ENCODE results near the gene CLIP1. TPM values are rescaled to one million over a fixed set of nuclear protein-coding genes. Genes with fewer than 3 reads are reported as not detected.

CLIP1 gene
- total RNA-seq (ENCODE audit: low replicate concordance): 42.6 and 44.8 TPM in 2 replicates

DNA sequence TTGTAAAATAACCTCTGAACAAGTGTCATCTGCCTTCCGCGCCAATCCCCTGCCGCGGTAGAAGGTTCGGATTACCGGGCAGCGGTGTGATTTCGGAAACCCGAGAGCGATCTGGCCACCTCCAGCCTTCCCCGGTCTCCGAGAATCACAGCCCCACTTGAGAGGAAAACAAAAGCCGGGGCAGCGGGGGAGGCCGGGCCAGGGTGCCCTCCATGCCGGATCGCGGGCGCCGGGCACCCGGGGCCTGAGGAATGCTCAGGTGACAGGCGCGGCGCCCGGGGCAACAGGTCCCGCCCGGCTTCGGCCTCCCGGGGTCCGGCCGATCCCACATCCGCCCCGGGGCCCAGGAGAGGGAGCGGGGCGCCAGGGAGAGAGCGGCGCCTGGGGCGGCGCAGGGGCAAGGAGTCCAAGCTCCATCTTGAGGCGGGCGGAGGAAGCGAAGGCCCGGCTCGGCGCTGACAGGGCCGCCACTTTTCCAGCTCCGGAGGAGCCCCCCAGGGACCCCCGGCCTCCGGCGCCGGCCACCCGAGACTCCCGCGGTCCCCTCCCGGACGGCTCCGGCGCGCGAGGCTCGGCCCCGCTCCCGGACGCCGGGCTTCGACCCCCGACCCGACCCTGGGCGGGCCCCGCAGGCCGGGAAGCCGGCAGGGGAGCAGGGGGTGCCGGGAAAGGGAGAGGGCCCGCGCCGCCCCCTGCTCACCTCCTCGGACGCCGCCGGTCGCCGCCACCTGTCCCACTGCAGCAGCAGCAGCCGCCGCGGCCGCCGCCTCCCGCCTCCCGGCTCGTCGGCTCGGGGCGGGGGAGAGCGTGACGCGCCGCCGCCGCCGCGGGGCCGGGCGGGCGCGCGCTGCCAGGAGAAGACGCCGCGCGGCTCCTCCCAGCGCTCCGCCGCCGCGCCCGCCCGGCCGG is at the start of gene CLIP1:
TSS of gene CLIP1 (minus strand) at position 849 of the 909 bp plus-strand sequence. CDS start 42,217 bp downstream, outside the sequence.

DNA sequence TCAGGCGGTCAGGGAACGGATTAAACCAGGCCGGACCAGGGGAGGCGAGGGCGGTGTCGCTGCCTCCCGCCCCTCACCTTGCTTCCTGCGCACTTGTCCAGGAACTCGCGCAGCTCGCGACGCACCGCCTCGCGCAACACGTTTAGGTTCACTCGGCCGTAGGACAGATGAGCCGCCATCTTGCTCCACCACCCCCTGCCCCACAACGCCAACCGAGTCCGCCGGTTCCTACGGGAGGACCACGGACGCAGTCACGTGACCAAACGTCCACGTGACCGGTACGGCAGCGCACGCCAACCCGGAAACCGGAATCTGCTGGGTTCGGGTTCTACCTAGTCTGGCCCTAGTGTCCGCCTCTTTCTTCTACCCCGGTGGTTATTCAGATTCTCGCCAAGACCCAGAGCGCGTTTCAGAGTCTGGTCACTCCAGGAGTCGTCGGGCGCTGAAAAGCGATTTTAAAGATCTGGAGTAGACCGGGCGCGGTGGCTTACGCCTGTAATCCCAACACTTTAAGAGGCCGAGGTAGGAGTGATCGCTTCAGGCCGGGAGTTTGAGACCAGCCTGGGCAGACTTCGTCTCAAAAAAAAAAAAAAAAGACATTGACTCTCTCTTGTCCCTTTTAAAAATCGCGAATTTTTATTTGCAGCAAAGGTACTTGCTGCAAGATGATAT is 156.1 kb downstream of the CLIP1 start, which contains the start of gene VPS33A:
TSS of gene VPS33A (minus strand) at position 265 of the 672 bp plus-strand sequence. CDS start at position 179, 86 bp downstream.

DNA sequence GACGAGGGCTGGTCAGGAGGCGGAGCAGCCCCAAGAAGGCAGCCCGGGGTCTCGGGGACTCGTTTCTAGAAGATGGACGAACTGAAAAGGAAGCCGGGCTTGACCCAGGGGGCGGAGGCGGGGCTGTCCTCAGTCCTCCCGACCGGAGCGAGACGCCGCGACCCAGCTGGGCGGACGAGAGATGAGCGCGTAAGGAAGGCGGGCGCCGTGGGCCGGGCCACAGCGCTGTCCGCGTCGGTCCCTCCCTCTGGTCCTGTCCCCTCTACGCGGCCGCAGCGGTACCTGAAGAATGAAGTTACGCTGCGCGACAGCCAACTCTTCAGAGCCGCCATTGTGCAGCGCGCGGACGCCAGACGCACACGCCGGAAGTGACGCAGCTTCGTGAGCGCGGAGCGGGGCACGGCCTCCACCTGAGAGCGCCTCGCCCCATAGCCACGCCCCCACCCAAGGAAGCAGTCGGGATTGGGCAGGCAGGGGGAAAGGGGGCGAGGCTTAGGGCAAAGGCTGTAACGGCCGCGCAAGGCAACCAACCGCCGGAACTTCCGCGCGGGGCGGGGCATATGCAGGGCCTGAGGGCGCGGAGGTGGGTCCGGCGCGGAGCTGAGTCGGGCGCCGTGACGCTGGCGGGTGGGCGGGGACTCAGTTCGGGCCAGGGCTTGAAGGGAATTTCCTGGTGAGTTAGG is 196.6 kb downstream of the CLIP1 start, which contains the start of gene DIABLO:
TSS of gene DIABLO (minus strand) at position 370 of the 683 bp plus-strand sequence. CDS start at position 332, 38 bp downstream.

Other genes starting within 250 kb of the CLIP1 start
- not detected in 2 replicates for gene IL31, start 248.4 kb downstream of the CLIP1 start, total RNA-seq (ENCODE audit: low replicate concordance)
- gene LRRC43, start 239.5 kb downstream of the CLIP1 start, total RNA-seq (ENCODE audit: low replicate concordance): 0.60 and 1.2 TPM in 2 replicates
- gene B3GNT4, start 219.0 kb downstream of the CLIP1 start, total RNA-seq (ENCODE audit: low replicate concordance): 0.08 TPM in 1 of 2 replicates, not detected in the other
- 46.7 and 77.0 TPM in 2 replicates for gene DIABLO, start 196.6 kb downstream of the CLIP1 start, total RNA-seq (ENCODE audit: low replicate concordance)
- 10.9 and 14.3 TPM in 2 replicates for gene VPS33A, start 156.2 kb downstream of the CLIP1 start, total RNA-seq (ENCODE audit: low replicate concordance)
- gene ZCCHC8, start 78.3 kb upstream of the CLIP1 start, total RNA-seq (ENCODE audit: low replicate concordance): 8.4 and 10.4 TPM in 2 replicates
- gene RSRC2, start 104.3 kb upstream of the CLIP1 start, total RNA-seq (ENCODE audit: low replicate concordance): 39.9 and 46.9 TPM in 2 replicates
- gene KNTC1, start 104.6 kb upstream of the CLIP1 start, total RNA-seq (ENCODE audit: low replicate concordance): 6.3 and 10.1 TPM in 2 replicates

Measured in smooth muscle cell of the coronary artery (primary cell).